HG02938 (cell line): Measurements from ENCODE around the gene ANGEL1.

ENCODE experiments used
- ATAC-seq: cut with Tn5 transposase; IDR thresholded peaks from one replicate; pipeline ENCODE4 v1.9.1; 2021; ENCODE audit warnings: mild to moderate bottlenecking, moderate library complexity; ENCODE audit not compliant: unreplicated experiment

The ANGEL1 gene

GRCh38 chr14:76780058-76780345 is 32.7 kb downstream of the ANGEL1 start:
- no peak for ATAC-seq

- no peak for ATAC-seq
Observed at GRCh38 chr14:76779221-76780057, 33.2 kb downstream of the ANGEL1 start.

GRCh38 chr14:76778546-76779215 is 34.0 kb downstream of the ANGEL1 start:
- ATAC-seq = no peak

- no peak for ATAC-seq
Observed at GRCh38 chr14:76777721-76778120, 35.0 kb downstream of the ANGEL1 start.

- ATAC-seq = no peak
Observed at GRCh38 chr14:76776428-76777251, 36.0 kb downstream of the ANGEL1 start.

GRCh38 chr14:76775695-76776427 is 36.8 kb downstream of the ANGEL1 start:
- ATAC-seq = no peak

- ATAC-seq = no peak
Observed at GRCh38 chr14:76774821-76775694, 37.6 kb downstream of the ANGEL1 start.

- ATAC-seq = no peak
Observed at GRCh38 chr14:76773956-76774820, 38.5 kb downstream of the ANGEL1 start.

- ATAC-seq = no peak
Observed at GRCh38 chr14:76773188-76773885, 39.3 kb downstream of the ANGEL1 start.

GRCh38 chr14:76772300-76773187 is 40.1 kb downstream of the ANGEL1 start:
- no peak for ATAC-seq

- no peak for ATAC-seq
Observed at GRCh38 chr14:76771437-76771980, 41.2 kb downstream of the ANGEL1 start.

GRCh38 chr14:76770521-76771436 is 41.9 kb downstream of the ANGEL1 start:
- ATAC-seq = no peak

- ATAC-seq = no peak
Observed at GRCh38 chr14:76769636-76770292, 42.9 kb downstream of the ANGEL1 start.

GRCh38 chr14:76768671-76769500 is 43.8 kb downstream of the ANGEL1 start:
- no peak for ATAC-seq
